Activated CD8-positive, alpha-beta memory T cell treated with anti-CD3 and anti-CD28 coated beads for 48 hours (primary cell): ENCODE measurements around the gene TAGLN2.

ENCODE experiments used
- DNase-seq, 3 experiments: peaks; one replicate each; pipeline ENCODE4 v3.0.0-alpha.2; 2020; ENCODE audit warnings: low read depth in 2 of 3, low spot score in 2 of 3

The TAGLN2 gene

DNA sequence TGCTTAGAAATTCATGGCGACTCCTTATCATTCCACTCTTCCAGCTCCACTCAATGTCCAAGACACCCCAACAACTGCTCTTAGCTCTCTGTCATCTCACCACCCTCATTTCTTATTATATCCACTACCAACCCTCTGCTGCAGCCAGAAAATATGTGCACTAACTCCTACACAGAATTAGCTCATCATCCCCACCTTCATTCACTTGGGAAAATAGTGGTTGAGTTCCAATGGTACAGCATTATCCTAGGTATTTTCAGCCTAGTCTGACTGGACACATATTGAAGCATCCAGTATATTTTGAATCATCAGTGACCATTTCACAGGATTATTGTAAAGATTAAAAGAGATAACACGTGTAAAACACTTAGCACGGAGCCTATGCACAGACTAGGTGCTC, 46.2 kb downstream of the TAGLN2 start:
- no peak for DNase-seq

DNA sequence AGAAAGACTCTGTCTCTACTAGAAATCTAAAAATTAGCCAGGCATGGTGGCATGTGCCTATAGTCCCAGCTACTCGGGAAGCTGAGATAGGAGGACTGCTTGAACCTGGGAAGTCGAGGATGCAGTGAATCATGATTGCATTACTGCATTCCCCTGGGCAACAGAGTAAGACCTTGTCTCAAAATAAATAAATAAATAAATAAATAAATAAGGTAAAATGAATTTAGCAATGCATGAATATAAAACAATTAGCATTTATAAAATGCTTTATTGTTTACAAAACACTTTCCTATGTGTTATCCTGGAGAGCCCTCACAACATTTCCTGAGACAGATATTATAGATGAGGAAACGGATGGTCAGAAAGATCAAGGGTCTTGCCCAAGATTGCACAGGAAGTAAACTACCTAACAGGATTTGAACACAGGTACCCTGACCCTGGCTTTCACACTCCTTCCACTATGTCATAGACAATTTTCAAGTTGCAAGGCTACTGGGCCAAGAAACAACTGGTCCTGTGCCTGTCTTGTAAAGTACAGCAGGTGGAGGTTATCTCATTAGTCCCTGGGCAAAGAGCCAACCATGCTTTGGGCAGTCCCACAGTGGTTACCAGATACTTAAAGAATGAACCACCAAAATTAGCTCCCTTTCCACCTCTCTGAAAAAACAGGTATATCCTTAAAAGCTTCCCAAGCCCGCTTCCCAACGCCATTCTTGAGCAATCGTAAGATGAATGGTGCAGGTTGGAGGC, 47.4 kb downstream of the TAGLN2 start:
- no peak for DNase-seq

DNA sequence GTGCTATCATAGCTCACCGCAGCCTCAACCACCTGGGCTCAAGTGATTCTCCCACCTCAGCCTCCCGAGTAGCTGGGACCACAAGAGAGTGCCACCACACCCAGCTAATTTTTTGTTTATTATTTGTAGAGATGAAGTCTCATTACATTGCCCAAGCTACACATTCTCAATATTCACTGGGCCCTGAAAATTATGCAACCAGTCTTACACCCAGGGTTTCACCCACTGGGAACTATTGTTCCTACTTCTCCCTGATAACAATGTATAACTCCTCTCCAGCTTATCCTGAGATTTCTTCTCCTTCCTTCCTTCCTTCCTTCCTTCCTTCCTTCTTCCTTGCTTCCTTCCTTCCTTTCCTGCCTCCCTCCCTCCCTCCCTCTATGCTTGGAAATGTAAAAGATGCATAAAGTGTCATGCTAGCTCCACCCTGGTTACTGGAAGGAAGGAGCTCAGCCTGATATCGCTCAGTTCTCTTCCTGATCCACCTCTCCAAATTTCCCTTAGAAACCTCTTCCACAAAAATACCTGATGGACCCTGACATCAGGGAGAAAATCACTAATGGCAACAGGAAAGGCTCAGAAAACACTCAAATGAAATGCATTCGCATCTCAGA, 51.7 kb downstream of the TAGLN2 start:
- no peak for DNase-seq

DNA sequence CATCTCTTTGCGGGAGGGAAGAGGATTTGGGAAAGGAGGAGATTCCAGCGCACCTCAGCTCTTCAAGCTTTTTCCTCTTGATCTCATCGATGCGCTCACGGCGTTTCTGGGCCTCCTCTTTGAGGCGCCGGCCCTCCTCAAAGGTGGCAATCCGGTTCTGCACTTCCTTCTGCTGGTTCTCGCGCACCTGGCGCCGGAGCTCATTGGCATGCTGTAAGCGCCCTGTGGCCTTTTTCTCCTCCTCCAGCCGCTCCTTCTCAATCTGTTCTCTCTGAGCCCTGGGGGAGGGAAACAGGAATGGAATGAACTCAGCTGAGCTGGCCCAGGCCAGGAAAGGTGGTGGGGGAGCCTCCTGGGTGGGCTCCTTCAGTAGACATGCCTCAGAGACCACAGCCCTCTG, 52.4 kb downstream of the TAGLN2 start:
- no peak for DNase-seq

DNA sequence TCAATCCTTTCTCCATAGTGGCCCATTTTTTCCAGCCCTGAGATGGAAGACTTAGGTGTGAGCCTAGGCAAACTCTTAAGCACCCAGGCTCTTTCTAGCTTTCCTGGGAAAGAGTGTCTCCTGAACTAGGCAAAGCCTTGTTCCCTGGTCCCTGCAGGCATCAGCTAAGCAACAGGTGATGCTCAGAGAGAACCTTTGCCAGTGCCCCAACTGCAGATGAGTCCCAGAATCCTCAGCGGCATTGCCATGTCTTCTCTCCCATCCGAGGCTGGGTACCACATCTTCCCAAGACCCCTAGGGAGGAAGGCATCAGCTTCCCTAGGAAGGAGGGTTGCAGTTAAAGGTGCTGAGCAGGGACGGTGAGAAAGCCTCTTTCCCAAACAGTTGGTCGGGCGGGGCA, 54.6 kb downstream of the TAGLN2 start:
- no peak for DNase-seq

DNA sequence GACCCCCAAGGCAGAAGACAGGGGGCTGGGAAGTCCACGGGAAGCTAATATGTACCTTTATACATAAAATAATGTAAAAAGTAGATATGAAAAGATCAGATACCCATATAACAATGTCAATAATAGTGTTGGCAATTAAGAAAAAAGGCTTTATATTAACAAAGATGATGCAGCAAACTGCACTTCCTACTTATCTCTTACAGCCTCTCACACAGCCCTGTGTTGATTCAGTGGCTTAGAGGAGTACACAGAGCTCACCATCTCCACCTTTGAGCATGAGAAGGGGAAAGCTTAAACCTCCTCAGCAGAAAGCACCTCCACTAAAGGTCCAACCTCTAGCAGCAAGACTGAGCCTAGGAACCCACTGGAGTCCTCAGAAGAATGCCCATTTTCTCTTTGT, 55.7 kb downstream of the TAGLN2 start:
- DNase-seq, result no peak

DNA sequence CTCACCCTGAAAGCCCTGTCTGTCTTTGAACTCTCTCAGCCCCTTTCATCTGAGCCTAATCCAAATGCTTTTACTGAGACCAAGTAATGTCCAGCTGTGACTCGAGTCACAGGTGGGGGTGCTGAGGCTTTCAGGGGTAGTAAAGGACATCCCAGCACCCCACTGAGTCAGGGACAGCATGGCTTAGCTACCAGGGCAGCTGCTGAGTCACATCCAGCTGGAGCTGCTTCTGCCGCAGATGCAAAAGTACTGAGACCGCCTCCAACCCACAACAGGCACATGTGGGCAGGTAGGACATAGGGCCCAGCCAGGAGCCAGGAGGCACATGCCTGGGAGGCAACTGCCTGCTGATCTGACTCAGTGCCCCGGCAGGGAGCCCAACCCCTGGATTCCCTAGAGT, 56.1 kb downstream of the TAGLN2 start:
- peak in 1 of 3 experiments; percentile 8 for DNase-seq

DNA sequence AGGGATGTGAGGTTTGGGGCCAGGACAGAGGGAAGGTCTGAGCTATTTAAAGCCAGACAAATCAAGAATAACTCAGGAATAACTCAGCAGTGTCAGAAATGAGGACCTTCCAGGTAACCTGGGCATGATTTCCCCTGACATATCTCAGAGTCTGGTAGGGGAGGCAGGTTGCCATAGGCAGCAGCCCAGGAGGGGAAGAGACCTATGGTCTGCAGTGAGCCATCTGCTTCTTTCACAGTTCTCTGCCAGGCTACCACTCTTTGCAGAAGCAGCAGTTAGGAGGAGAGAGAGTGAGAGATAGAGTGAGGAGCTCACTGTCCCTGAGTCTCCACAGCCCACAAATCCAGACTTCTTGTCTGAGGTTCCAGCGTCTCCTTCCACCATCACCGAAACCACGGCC, 56.5 kb downstream of the TAGLN2 start:
- DNase-seq, result no peak
